ENCODE results near the gene LDHAL6A.
"Not testable (repeated sequence)": the region's sequence is repeated elsewhere in the genome, so short reads cannot be mapped to it uniquely, and the experiment has no call there.

LDHAL6A gene

DNA sequence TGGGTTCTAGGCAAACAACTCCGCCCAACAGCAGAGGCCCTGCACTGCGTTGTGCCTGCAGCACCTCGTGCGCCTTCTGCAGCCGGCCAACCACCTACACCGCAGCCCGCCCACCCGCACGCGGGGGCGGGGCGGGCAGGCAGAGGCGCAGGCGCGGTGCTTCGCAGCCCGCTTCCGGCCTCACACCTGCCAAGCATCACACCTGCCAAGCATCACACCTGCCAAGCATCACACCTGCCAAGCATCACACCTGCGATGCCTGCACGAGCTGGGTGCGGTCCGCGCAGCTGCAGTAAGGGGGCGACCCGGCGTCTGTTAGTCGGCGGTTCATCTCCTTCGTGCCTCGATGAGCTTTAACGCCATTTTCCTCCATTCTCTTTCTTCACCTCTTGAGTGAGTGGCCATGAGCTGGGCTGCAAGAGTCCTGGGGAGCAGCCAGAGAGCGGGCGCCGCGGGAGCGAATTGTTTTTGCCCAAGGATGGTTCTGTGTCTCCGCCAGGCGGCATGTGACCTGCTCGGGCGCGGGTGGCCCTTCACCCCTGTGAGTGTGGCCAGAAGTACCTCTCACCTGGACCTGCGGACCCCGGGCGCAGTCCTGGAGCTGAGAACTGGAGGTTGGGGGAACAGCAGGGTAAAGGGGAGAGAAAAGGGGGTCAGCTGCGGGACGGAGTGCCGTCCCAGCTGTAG, at the start of gene LDHAL6A:
LDHAL6A (plus strand) TSS at position 171 of the 687 bp plus-strand sequence. CDS start 825 bp downstream, outside the sequence.
- no peak for DNase-seq

DNA sequence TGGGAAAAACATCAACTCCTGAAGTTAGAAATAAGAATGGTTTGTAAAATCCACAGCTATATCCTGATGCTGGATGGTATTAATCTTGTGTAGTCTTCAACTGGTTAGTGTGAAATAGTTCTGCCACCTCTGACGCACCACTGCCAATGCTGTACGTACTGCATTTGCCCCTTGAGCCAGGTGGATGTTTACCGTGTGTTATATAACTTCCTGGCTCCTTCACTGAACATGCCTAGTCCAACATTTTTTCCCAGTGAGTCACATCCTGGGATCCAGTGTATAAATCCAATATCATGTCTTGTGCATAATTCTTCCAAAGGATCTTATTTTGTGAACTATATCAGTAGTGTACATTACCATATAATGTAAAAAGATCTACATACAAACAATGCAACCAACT, 48.3 kb upstream of the LDHAL6A start:
- DNase-seq = not testable (repeated sequence)

DNA sequence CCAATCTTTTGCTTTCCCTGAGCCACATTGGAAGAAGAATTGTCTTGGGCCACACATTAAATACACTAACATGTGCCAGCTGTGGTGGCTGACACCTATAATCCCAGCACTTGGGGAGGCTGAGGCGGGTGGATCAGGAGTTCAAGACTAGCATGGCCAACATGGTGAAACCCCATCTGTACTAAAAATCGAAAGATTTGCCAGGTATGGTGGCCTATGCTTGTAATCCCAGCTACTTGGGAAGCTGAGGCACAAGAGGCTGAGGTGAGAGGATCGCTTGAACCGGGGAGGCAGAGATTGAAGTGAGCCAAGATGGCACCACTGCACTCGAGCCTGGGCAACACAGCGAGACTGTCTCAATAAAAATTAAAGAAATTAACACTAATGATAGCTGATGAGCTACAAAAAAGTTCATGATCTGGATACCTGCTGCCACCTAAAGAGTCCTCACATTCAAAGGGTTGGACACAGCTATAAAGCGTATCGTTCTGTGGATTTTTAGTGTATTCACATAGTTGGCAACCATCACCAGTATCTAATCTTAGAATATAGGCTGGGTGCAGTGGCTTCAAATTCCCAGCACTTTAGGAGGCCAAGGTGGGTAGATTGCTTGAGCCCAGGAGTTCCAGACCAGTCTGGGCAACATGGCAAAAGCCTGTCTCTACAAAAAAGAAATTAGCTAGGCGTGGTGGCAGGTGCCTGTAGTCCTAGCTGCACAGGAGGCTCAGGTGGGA, 46.9 kb upstream of the LDHAL6A start:
- no peak for DNase-seq

DNA sequence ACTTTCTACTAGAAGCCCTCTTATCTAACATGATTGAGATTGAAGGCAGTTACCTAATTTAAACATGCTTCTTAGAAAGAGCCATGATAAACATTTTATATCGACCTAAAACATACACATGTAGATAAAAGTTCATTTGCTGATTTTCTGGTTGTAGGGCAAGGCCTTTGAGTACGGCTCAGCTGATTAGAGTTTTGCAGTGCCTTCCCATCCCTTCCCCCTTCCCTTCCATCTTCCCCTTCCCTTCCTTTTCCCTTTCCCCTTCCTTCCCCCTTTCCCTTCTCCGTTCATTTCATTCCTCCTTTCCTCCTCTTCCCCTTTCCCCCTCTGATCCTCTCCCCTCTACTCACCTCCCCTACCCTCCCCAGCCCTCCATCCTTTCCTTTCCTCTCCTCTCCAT, 39.2 kb upstream of the LDHAL6A start:
- DNase-seq = no peak

DNA sequence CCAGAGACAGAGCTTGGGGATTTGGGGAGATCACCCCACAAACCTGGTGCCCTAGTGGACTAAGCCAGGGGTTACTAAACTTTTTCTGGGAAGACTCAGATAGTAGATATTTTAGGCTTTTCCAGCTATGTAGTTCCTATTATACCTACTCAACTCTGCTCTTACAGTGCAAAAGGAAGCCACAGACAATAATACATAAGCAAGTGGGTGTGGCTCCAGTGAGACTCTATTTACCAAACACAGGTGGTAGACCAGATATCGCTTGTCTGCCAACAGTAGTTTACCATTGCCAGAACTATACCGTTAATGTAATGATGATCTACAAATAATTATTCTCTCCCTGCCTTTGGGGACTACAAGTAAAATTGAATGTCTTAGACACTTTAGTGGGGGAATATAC, 36.6 kb upstream of the LDHAL6A start:
- DNase-seq = no peak

DNA sequence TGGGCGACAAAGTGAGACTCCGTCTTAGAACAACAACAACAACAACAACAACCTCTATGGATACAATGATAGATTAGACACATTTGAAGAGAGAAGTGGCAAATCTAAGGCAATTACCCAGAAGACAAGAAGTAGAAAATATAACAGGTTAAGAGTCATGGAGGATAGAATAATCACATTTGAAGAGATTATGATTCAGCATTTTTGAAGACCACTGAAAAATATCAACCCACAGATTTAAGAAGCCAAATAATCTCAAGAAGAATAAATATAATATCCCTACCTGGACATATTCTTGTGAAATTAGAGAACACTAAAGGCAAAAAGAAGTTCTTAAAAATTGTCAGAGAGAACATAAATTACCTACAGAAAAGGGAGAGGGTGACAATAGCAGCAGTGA, 35.6 kb upstream of the LDHAL6A start:
- no peak for DNase-seq

DNA sequence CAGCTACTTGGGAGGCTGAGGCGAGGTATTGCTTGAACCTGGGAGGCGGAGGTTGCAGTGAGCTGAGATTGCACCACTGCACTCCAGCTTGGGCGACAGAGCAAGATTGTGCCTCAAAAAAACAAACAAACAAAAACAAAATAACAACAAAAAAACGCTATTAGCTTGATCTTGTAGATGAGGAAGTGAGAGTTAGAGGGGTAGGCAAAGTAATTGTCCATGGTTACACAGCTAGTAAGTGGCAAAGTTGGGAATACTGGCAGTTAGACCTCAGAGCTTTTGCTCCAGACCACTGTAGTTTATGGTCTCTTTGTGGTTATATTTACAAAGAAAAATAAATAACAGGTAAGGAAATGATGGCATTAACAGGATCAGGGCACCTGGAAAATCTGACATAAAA, 28.4 kb upstream of the LDHAL6A start:
- no peak for DNase-seq

DNA sequence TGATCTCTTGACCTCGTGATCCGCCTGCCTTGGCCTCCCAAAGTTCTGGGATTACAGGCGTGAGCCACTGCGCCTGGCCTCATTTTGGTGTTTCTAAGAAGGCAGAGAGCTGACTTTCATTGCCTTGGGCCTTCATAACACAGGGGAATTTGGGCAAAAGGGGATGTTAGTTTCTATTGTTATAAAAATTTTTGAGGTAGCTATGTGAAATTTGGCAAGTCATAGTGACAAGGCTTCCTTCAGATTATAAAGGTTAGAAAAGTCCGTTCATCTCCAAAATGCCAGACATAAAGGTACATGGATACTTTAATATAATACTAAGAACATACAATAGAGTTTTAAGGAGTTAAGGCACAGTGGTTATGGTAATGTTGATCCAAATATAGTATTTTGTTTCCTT, 26.3 kb upstream of the LDHAL6A start:
- DNase-seq = no peak

DNA sequence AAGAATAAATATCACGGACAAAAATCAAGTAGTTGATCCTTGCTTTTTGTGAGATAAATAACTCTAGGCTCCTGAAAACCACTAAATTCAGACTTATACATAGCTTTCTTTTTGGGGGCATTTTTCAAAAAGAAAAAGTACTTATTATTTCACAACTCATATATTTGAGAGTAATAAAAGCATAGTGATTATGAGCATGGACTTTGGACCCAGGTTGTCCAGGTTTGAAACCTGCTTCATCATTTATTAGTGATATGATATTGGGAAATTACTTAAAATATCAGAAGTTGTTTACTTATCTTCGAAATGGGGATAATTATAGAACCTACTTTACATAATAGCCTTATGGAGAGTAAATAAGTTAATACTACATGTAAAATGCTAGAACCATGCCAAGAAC, 17.0 kb upstream of the LDHAL6A start:
- DNase-seq = no peak

DNA sequence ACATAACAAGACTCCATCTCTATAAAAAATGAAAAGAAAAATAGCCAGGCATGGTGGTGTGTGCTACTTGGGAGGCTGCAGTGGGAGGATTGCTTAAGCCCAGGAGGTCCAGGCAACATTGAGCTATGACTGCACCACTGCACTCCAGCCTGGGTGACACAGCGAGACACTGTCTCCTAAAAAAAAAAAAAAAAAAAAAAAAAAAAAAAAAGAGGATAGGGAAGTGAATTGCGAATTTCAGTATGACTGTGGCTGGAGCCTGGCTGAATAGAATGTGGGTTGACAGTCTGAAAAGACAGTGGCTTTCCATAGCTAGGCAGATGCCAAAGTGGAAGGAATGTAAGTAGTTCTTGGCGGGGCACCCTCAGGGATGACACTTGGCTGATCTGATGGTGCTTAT, 6.4 kb upstream of the LDHAL6A start:
- DNase-seq = no peak

DNA sequence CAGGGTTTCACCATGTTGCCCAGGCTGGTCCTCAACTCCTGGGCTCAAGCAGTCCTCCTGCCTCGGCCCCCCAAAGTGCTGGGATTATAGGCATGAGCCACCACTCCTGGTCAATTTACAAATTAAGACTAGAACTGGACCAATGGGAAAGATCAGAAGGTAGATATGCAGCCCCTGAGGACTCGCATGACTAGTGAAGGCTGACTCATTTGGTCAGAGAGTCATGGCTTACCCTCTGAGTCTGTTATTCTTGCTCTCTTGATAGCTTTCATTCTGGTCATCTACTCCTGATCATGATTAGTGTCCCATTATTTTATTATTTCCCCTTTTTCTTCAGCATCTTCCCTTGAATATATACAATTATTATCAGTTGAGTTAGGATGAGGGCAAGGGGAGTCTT, 2.7 kb upstream of the LDHAL6A start:
- no peak for DNase-seq

DNA sequence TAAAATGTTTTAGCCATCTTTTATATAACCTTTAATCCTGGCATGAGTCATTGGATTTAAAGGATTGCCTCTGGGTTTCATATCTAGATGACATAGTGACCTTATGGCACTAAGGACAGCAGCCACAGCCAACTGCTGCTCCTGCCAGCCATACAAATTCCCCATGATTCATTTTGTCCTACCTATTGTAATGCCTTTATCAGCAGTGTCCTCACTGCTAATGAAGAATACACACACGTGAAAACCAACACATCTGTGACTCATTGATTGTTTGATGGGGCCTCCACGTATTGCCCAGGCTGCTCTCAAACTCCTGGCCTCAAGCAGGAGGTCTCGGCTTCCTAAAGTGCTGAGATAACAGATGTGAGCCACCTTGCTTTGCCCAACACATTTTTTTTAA, 1.8 kb downstream of the LDHAL6A start:
- no peak for DNase-seq

DNA sequence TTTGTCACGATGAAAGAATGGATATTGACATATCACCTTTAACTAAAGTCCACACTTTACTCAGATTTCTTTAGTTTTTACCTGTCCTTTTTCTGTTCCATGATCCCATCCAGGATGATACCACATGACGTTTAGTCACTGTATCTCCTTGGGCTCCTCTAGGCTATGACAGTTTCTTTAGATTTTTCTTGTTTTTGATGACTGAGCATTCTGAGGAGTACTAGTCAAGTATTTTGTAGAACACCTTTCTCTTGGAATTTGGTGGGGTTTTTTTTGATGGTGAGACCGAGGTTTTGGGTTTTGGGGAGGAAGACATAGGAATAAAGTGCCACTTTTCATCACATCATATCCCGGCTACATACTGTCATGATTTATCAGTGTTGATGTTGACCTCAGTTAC, 4.0 kb downstream of the LDHAL6A start:
- DNase-seq = no peak

DNA sequence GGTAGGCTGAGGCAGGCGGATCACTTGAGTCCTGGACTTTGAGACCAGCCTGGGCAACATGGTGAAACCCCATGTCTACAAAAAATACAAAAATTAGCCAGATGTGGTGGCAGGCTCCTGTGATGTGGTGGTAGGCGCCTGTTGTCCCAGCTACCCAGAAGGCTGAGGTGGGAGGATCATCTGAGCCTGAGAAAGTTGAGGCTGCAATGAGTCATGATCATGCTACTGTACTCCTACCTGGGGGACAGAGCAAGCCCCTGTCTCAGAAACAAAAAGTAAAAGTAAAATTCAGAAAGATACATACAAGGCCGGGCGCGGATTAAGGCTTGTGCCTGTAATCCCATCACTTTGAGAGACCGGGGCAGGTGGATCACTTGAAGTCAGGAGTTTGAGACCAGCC, 6.3 kb downstream of the LDHAL6A start:
- no peak for DNase-seq

DNA sequence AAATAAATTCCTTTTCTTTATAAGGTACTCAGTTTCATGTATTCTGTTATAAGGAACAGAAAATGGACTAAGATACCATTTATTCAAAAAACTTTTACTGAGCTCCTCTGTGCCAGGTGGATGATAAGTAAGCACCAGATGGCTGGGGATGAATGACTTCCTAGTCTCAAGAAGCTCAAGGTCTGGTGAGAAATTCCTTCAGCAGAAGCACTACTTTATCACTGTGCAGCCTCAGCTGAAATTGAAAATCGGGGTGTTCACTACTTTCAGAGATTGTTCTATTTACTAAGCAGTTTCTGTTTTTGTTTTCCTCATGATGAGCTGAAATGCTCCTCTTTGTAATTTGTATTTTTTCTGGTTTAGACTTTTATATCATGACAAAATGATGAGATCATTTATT, 7.8 kb downstream of the LDHAL6A start:
- DNase-seq = no peak

DNA sequence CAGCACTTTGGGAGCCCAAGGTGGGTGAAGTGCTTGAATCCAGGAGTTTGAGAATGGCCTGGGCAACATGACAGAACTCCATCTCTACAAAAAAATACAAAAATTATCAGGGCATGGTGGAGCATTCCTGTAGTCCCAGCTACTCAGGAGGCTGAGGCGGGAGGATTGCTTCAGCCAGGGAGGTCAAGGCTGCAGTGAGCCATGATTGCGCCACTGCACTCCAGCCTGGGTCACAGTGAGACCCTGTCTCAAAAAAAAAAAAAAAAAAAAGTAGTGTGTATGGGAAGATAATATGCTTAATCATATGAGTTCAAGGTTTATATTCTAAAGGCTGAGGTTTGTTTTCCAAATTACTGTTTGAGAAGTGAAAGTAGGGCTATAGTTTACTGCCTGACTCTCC, 10.7 kb downstream of the LDHAL6A start:
- DNase-seq = no peak

DNA sequence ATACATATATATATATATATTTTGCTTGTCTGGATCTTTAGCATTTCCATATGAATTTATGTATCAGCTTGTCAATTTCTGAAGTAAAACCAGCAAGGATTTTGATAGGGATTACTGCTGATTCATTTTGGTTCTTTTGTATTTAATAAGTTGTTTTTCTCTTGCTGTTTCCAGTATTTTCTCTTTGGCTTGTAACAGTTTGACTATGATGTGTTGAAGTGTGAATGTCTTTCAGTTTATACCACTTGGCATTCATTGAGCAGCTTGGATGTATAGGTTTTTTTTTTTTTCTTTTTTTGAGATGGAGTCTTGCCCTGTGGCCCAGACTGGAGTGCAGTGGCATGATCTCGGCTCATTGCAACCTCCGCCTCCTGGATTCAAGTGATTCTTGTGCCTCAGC, 12.4 kb downstream of the LDHAL6A start:
- DNase-seq = no peak

DNA sequence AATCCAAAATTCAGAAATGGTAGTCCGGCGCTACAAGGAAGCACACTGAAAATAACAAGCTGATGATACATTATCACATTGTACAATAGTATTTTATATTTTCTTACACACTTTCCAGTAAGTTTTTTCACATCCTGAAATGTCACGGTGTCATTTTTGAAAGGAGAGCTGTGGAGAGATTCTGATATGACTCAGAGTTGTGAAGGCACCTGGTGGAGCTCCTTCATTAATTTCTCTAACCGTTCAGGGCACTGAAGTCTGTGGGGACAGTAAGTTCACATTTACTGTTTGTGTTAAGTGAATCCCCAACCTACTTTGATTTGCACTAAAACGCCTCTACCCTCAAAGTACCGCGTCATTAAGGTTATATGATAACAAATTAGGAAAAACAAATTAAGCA, 13.3 kb downstream of the LDHAL6A start:
- DNase-seq = no peak

DNA sequence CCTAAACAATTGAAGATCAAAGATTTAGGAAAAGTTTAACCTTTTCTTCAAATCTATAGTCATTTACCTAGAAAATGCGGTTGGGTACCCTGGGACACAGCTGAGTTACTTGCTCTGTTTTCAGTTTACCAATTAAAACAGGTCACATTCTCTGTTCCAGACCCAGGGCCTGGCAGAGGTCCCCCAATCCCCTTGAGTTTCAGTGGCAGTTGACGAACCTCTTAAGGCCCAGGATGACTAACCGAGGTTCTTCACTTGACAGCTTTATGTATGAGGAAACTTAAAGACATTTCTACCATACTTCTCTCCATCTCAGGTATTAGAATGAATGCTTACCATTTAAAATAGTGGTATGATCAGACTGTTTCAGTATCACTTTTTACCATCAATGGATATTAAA, 16.3 kb downstream of the LDHAL6A start:
- DNase-seq = no peak

DNA sequence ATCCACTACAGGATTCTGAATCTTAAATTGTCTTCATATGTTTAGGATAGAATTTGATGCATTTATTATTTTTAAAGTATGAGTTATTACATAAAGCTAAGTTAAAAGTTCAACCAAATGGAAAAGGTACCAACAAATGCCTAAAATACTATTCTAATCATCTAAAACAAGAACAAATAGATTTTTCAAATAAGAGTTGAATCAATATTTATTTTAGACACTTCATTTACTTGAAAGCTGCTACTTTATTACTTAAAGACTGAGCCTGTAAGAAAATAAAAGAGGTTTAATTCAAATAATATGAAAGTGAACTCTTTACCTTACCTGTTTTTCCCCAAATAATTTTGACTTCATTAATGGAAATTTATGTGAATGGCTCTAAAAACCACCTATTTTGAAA, 16.9 kb downstream of the LDHAL6A start:
- no peak for DNase-seq

DNA sequence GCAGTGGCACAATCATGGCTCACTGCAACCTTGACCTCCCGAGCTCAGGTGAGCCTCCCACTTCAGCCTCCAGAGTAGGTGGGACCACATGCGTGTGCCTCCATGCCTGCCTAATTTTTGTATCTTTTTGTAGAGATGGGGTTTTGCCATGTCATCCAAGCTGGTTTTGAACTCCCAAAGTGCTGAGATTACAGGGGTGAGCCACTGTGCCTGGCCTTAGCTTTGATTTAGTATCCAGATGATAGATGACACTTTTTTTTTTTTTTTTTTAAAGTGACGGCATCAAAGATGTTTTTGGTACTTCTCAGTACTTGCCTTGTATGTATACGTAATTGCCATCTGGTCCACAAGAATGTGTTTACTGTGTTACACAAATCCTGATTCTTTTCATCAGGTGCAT, 23.4 kb downstream of the LDHAL6A start:
- no peak for DNase-seq

DNA sequence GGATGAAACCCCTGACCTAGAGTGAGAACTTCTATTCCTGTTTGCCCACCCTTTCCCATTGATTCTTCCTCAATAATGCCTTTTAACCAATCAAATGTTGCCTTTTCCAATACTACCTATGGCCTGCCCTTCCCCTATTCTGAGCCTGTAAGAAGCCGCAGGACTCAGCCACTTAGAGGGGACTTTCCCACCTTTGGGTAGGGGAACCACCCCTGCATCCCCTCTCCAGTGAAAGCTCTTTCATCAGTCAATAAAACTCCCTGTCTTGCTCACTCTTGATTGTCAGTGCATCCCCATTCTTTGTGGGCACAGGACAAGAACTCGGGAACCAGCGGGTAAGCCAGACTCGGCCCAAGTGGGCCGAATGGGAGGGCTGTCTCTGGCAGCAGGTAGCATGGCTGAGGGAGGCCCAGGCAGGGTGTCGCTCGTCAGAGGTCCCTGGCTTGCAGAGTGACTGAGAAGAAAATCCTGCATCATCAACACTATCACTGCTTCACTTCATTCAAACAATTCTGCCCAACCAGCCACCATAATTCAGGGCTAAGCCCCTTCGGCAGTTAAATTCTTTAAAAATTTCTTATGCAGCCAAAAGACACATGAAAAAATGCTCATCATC, 30.4 kb downstream of the LDHAL6A start:
- DNase-seq = no peak

DNA sequence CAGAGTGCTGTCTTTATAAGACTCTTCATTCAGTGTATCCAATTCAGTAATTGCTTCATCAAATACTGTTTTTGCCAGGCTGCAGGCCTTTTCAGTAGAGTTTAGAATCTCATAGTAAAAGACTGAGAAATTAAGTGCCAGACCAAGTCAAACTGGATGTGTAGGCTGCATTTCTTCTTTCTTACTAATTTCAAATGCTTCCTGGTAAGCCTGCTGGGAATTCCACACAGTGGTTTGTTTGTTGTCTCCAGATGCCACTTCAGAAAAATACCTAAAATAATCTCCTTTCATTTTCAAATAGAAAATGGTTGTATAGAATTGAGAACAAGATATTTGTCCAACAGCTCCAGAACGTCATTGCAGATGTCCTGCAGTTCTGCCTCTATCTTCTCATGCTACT, 34.7 kb downstream of the LDHAL6A start:
- DNase-seq = no peak

DNA sequence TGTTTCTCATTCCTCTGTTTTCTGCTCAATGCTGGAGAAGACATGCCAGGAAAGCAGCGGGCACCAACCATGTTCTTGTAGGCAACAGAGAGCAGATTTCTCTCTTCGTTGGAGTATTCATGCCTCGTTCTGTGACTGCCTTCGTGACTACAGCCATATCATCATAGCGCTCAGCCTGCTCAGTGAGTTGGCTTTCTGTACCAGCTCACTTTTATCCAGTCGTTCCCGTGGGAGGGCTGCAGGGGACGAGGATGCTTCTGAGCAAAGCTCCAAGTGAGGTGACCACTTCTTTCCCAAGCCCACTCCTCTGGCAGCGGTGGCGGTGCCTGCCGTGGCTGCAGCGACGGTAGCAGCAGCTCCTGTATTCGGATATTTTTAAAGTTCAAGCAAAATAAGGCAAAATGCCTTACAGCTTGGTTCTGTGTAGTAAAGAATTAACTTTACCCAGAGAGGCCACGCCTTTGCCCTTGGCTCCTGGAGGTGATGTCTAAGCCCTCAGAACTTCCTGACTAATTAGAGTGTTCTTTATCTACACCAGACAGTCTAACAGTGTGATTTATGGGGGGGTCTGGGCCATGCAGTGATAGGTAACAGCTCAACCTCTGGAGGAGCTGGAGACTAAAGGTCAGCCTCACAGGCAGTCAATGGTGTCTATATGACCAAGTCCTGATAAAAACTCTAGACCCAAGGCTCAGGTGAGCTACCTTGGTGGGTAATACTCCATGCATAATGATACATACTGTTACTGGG, 35.3 kb downstream of the LDHAL6A start:
- DNase-seq = no peak

All from AML-193 (cell line).